ENCODE measurements around the gene ALOX5. TPM values are rescaled to one million over a fixed set of nuclear protein-coding genes. Genes with fewer than 3 reads are reported as not detected.

Gene ALOX5
- total RNA-seq, 2 experiments from 2014 or later: 0.56 to 0.60 TPM

DNA sequence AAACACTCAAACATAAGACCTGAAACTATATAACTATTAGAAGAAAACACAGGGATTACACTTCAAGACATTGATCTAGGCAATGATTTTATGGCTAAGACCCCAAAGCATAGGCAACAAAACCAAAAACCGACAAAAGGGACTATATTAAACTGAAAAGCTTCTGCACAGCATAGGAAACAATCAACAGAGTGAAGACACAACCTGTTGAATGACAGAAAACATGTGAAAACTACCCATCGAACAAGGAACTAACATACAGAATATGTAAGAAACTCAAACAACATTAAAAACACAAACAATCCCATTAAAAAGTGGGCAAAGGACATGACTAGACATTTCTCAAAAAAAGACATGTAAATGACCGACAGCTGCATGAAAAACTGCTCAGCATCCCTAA lies 109.0 kb downstream of the ALOX5 start:
- CTCF ChIA-PET: no interaction called here
- Mint-ChIP-seq H3K4me3 (no peak overlapping the region), H3K4me1 (ENCODE audit: low read depth) (no peaks in the 10 kb centered on the region), H3K27me3 (no peaks in the 10 kb centered on the region), H3K27ac (no peak overlapping the region), H3K9me3 (peaks cover 23% of the 10 kb centered on the region), H3K36me3 (ENCODE audit: low read depth) (peaks cover 51% of the 10 kb centered on the region)
- ATAC-seq (no peak), DNase-seq (no peak)
- intact Hi-C loops (cut with micrococcal nuclease): no loop called here
- TF ChIP-seq, protein P1, sequence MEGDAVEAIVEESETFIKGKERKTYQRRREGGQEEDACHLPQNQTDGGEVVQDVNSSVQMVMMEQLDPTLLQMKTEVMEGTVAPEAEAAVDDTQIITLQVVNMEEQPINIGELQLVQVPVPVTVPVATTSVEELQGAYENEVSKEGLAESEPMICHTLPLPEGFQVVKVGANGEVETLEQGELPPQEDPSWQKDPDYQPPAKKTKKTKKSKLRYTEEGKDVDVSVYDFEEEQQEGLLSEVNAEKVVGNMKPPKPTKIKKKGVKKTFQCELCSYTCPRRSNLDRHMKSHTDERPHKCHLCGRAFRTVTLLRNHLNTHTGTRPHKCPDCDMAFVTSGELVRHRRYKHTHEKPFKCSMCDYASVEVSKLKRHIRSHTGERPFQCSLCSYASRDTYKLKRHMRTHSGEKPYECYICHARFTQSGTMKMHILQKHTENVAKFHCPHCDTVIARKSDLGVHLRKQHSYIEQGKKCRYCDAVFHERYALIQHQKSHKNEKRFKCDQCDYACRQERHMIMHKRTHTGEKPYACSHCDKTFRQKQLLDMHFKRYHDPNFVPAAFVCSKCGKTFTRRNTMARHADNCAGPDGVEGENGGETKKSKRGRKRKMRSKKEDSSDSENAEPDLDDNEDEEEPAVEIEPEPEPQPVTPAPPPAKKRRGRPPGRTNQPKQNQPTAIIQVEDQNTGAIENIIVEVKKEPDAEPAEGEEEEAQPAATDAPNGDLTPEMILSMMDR (IDR thresholded peaks at IDR 0.05): no peak
- POLR2A ChIA-PET: no interaction called here

DNA sequence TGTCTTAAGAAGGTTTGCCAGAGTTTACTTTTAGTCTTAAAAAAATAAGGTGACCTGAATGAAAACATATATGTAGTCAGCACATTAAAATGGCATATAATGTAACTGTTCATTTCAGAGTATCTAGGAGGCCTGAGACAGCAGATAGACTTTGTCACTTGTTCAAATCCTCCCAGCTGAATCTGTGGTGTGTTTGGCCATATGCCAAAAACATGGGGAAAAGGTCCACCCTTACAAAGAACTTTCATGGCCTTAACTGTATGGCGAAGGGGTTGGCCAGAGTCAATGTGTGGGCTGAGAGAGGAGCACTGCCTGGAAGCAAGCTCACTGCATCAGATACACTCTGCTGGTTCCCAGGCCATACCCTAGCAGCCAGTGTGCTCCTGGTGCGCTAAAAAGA lies 113.7 kb downstream of the ALOX5 start:
- H3K9me3 Mint-ChIP-seq: peaks cover 2% of the 10 kb centered on the region
- ChIA-PET POLR2A (no interaction called here), CTCF (interaction anchor here (2.4 kb wide), 1 partner anchor 23 kb away, joined by 10 read pairs; no protein-coding TSS in a partner anchor)
- no peak for DNase-seq
- H3K36me3 Mint-ChIP-seq (ENCODE audit: low read depth): peaks cover 19% of the 10 kb centered on the region
- no peaks in the 10 kb centered on the region for H3K27me3 Mint-ChIP-seq
- intact Hi-C loops (cut with micrococcal nuclease): no loop called here
- no peak overlapping the region for H3K4me3 Mint-ChIP-seq
- no peak for ATAC-seq
- TF ChIP-seq, protein P1 (IDR thresholded peaks at IDR 0.05): no peak
- no peak overlapping the region for H3K27ac Mint-ChIP-seq
- no peaks in the 10 kb centered on the region for H3K4me1 Mint-ChIP-seq (ENCODE audit: low read depth)

DNA sequence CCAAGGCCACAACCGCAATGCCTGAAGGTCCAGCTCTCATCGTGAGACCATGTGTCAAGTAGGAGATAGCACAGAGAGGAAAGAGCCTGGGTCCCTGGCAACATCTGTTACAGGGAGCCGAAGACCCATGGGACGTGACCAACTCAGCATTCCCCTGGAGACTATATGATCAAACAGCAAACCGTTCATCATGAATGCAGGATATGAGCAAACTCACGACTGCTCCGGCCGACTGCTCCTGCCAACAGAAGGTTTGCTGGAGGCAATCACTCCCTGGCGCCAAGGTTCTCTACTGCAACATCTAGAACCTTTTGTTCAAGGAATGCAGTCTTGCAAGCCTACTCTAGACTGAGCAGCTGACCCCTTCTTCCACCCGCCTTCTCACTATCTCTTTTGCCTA lies 114.3 kb downstream of the ALOX5 start:
- DNase-seq (no peak), ATAC-seq (no peak)
- Mint-ChIP-seq H3K4me3 (no peak overlapping the region), H3K4me1 (ENCODE audit: low read depth) (no peaks in the 10 kb centered on the region), H3K27me3 (no peaks in the 10 kb centered on the region), H3K27ac (no peak overlapping the region), H3K36me3 (ENCODE audit: low read depth) (peaks cover 15% of the 10 kb centered on the region), H3K9me3 (no peaks in the 10 kb centered on the region)
- ChIA-PET CTCF (interaction anchor here (2.4 kb wide), 1 partner anchor 23 kb away, joined by 10 read pairs; no protein-coding TSS in a partner anchor), POLR2A (no interaction called here)
- TF ChIP-seq, protein P1 (IDR thresholded peaks at IDR 0.05): no peak
- intact Hi-C loops (cut with micrococcal nuclease): no loop called here

DNA sequence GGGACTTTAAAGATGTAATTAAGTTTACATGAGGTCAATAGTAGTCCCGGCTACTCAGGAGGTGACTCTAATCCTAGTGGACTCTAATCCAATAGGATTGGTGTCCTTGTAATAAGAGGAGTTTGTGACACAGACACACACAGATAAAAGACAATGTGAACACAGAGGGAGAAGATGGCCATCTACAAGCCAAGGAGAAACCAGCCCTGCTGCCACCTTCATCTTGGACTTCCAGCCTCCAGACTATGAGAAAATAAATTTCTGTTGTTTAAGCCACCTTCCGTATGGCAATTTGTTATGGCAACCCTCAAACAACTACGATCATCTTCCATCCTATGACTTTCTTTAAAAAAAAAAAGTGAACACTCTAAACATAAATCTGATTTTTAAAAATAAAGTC lies 116.3 kb downstream of the ALOX5 start:
- ChIA-PET POLR2A (no interaction called here), CTCF (no interaction called here)
- ATAC-seq (no peak), DNase-seq (no peak)
- Mint-ChIP-seq H3K27ac (no peak overlapping the region), H3K36me3 (ENCODE audit: low read depth) (peaks cover 7% of the 10 kb centered on the region), H3K9me3 (peaks cover under 1% of the 10 kb centered on the region), H3K4me3 (no peak overlapping the region), H3K27me3 (no peaks in the 10 kb centered on the region), H3K4me1 (ENCODE audit: low read depth) (peaks cover under 1% of the 10 kb centered on the region)
- intact Hi-C loops (cut with micrococcal nuclease): no loop called here
- TF ChIP-seq, protein P1 (IDR thresholded peaks at IDR 0.05): no peak

DNA sequence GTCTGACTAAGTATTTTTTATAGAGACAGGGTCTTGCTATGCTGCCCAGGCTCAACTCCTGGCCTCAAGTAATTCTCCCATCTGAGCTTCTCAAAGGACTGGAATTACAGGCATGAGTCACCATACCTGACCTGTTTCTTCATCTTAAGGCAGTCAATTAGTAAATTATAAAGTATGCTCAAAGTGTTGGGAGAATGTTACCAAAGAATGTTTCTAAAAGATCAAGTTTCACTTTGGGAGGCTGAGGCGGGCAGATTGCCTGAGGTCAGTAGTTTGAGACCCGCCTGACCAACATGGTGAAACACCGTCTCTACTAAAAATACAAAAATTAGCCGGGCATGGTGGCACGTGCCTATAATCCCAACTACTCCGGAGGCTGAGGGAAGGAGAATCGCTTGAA lies 117.0 kb downstream of the ALOX5 start:
- DNase-seq (no peak), ATAC-seq (no peak)
- Mint-ChIP-seq H3K27ac (no peak overlapping the region), H3K4me3 (no peak overlapping the region), H3K4me1 (ENCODE audit: low read depth) (peaks cover 6% of the 10 kb centered on the region), H3K27me3 (no peaks in the 10 kb centered on the region), H3K9me3 (peaks cover 6% of the 10 kb centered on the region), H3K36me3 (ENCODE audit: low read depth) (peaks cover 9% of the 10 kb centered on the region)
- POLR2A ChIA-PET: no interaction called here
- CTCF ChIA-PET: interaction anchor here (1.4 kb wide), 1 partner anchor 26 kb away, joined by 3 read pairs; no protein-coding TSS in a partner anchor
- TF ChIP-seq, protein P1 (IDR thresholded peaks at IDR 0.05): no peak
- intact Hi-C loops (cut with micrococcal nuclease): no loop called here

Other genes starting within 250 kb of the ALOX5 start
- gene OR13A1, start 58.6 kb upstream of the ALOX5 start, total RNA-seq: not detected

Data from activated CD8-positive, alpha-beta T cell treated with anti-CD3 and anti-CD28 coated beads for 36 hours (primary cell).